ENCODE measurements around the gene OAF.

Gene OAF

DNA sequence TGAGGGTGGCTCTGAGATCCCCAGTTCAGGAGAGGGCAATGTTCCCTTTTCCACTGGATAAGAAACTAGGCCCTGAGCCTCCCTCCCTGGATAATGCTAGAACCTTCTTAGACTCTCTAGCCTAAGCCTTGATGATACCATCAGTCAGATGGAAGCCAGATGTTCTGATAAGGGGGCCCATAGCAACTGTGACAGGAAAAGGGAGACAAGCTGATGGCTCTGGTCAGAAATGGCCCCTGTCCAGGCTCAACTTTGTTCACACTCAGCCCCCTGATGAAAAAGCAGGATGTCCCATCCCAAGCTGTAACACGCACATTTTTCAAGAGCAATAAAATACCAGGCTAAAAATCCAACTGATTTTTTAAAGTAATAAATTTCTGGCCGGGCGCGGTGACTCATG is 7.2 kb upstream of the OAF start:
- no peak for DNase-seq (ENCODE audit: low spot score)

DNA sequence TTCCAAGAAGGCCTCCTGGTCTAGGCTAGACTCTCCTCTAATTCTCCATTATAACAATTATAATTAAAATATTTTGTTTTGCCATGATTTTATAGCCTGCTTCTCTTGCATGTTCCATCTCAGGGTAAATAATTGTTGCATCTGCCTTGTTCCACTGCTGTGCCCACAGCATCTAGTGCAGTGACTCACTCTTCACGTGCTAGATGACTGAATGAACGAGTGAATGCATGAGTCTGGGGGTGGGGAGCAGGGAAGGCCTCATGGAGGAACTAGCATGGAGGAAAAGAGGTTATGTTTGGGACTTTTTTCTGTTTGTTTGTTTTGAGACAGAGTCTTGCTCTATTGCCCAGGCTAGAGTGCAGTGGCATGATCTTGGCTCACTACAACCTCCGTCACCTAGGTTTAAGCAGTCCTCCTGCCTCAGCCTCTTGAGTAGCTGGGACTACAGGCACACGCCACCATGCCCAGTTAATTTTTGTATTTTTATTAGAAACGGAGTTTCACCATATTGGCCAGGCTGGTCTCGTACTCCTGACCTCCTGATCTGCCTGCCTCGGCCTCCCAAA is 5.2 kb upstream of the OAF start:
- no peak for DNase-seq (ENCODE audit: low spot score)

DNA sequence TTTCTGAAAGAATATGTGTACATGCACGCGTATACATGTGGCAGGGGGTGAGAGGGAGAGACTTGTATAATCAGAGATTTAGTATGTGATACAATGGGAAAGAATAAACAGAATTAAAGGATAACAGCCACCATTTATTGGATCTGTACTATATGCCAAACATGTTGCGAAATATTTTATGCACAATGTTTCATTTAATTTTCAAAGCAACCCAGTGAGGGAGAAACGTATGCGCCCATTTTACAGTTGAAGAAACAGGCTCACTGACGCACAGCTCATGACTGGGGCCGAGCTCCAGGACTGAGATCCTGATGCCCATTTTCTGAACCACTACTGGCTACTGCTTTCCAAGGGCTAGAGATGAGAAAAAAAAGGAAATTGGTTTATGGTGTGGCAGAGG is 3.3 kb upstream of the OAF start:
- no peak for DNase-seq (ENCODE audit: low spot score)

DNA sequence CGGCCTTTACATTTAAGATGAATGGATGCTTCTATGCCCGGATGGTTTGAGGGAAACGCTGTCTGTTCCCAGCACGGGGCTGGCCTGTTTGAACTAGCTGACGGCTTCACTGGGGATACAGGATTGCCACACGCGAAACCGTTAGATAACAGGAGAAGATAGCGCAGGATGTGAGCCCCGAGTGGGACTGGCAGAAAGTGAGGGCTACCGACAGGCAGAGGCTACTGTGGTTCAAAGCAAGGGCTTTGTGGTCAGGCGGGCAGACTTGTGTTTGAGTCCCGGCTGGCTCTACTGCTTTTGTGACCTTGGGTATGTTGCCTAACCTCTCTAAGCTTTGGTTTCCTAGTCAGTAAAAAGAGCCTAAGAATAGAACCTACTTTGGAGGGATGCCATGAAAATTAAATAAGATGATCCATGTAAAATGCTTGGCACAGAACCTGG is 2.8 kb upstream of the OAF start:
- no peak for DNase-seq (ENCODE audit: low spot score)

DNA sequence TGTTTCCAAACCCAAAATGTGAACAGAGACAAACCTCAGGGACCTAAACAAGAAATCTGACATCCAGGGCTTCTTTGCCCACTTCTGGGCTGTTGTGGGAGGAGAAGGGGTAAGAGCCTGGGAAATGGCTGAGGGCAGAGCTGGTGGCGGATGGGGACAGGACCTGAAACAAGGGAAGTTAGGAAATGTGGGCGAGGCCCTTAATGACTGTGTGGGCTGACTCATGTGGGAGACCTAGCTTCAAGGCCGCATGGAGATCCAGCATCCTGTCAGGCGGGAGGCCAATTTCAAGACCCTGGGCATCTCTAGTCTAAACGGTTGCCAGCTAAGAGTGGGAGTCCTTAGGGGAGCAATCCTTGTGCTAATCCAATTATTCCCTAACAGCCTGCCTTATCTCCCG is 2.1 kb upstream of the OAF start:
- DNase-seq (ENCODE audit: low spot score): no peak

DNA sequence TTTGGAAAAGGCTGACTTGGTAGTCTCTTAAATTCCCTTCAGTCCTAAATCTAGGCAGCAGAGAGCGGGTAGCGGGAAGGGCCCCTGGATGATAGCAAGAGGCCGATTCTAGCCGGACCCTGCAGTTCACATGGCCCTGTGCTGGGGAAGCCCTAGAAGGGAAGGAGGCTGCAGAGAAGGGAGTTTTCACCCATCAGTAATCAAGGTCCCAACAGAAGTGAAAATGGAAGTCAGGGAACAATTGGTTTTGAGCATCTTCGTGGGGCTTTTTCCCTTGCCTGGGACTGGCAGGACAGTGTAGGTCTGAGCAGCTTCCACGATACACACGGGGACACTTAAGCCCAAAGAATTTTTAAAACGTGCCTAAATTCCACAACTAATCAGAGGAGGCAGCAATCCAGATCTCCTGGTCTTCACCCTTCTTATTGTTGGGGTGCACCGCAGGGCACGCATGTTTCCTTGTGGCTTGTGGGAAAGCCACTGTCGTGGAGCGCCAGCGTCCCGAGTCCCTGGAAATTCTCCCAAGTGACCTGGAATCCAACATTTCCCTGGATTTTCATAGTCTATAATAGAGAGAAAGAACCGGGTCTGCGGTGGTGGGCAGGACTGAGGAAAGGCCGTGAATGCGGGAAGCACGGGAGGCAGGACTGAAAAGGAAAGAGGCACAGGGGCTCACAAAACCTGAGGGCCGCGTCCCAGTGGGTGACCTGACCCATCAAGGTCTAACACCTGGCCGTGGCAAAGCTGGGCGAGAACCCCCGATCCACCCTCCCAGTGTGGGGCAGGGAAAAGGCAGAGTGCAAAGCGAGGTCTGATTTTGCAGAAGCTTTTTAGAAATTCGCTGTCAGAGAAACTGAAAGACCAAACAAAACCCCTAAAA is 846 bp upstream of the OAF start:
- no peak for DNase-seq (ENCODE audit: low spot score)

DNA sequence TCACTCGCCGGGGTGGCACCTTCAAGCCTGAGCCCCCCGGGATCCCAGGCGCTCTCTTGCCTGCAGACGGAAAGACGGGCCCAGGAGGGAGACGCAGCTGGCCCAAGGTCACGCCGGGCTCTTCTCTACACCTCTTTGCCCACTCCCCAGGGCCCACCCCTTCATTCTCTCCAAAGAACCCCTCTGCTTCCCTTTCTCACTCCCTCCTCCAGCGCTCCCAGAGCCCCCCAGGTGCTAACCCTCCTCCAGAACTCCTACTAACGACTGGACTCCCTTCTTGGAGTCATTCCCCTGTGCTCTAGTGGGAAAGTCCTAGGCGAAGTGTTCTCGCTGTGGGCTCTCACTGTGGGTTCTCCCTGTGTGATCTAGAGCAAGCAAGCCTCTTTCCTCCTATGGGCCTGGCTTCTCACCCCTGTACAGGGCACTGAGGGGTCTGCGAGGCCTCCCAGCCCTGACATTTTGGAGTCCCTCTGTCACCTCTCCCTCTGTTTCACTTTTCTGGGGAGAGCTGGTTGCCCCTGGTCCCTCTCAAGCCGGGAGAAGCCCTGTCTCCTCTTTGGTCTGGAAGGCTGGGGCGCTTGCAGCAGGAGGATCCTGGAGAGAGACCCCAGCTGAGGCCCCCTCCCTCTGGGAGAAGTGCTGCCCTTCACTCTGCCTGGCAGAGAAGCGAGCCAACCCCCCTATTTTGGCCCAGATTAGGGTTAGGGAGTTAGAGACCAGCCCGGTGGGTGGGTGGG is 858 bp downstream of the OAF start:
- DNase-seq (ENCODE audit: low spot score): no peak

DNA sequence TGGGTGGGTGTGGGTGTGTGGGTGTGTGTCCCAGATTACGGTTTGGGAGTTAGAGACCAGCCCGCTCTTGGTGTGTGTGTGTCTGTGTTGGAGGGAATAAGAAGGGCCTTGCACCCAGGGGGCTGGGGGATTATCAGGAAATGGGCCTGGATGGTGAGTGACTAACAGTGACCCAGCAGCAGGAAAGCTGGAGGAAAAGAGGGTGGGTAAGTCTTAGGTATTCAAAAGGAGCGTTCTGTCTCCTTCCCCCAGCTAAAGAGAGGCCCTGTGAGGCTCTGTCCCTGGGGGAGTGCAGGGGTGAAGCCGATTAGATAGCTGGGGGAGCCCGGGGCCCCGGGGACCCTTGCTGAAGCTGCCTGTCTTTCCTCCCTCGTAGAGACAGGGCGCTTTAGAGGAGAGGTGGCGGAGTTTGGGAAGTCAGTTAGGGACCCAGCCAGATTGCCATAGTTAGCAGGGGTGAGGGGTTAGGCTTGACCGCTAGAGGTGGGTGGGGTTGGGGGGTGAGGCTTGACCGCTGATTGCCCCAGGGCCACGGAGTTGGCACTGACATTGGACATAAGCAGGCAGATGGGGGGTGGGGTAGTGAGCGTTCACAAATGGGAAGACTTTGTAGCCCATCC is 1.5 kb downstream of the OAF start:
- no peak for DNase-seq (ENCODE audit: low spot score)

DNA sequence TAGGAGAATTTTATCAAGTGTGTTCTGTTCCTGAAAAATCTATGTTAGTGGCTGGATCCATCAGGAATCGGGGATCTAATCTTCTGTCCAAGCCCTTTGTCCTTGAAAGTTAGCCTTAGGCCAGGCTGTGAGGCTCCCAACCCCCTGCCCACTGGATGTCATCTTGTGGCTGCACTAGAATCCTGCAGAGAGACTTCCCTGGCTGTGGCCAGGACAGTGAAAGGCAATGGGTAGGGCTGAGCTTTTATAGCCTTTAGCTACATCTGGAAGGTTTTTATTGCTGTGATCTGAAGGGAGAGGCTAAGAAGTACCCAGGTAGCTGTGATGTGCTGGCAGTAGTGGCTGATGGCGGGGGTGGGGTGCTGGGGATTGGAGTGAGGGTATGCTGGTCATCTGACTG is 2.1 kb downstream of the OAF start:
- DNase-seq (ENCODE audit: low spot score): no peak

DNA sequence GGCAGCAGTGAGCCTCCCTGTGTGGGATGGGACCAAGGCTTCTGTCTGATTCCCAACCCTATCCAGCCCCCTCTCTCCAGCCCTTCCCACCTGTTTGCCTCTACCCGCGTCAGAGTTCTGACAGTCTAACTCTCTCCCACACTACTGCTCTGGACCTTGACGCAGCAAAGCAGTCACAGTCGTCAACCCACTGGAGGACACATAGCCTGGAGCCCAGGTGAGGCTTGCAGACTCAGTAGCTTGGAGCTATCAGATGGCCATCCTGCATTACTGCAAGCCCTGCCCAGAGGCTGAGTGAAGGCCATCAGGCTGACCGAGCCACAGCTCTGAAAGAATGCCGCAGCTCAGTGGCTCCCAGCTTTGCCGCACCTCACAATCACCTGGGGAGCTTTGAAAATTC is 3.7 kb downstream of the OAF start:
- DNase-seq (ENCODE audit: low spot score): no peak

DNA sequence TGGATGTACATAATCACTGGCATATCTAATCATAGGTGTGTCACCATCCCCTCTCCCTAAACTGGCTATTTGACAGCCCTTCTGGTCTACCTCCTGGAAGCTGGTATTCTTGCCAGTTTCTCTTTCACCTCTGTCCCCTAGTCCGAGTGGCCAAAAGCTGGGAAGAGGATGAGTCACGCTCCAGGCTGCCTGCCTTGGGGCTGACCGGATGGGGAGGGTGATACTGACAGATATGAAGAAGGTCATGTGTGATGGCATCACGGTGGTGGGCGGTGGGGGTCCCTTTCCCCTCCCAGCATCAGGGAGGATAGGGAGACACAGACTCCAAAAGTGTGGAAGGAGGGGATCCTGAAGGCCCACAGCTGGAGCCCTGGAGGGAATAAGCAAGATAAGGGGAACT is 4.8 kb downstream of the OAF start:
- DNase-seq (ENCODE audit: low spot score): no peak

DNA sequence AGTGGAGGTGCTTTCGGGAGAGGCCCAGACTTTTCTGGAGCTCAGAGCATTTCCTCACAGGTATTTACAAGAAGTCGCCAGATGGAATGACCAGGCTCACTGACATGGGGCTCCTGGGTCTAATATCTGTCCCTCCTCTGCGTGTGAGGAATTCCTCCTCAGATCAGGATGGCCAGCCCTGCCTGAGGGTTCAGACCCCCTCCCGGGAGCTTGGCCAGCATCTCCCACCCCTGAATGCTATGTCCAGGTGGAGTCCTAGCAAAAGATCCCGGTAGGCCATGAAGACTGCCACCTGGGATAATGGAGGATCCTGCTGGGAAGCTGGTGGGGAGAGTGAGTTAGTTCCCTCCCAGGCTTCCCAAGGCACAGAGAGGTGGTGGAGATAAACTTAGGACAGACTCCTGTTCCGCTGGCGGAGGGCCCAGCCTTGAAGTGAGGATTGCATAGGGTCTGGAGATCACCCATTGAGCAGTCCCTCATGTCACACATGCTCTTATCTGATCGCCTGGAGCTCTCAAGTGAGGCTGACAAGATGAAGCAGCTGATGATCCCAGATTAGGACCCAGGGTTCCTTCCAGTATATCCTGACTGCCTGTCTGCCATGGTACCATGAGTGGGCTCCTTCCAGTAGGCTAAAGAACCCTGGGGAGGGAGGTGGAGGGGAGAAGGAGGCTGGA is 5.7 kb downstream of the OAF start:
- no peak for DNase-seq (ENCODE audit: low spot score)

DNA sequence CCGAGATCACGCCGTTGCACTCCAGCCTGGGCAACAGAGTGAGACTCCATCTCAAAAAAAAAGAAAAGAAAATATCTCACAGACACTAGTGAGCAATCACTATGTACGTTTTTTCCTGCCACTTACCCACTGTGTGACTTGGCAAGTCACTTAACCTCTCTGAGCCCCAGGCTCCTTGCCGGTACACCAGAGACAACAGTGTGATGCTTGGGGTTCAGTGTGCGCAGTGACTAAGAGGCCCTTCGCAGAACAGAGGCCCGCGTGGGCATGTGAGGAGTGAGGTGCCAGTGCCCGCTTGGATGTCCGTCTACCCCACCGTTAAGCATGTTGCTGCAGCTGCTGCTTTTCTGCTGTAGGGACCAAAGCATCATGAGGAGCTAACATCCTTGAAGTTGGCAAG is 6.7 kb downstream of the OAF start:
- no peak for DNase-seq (ENCODE audit: low spot score)

DNA sequence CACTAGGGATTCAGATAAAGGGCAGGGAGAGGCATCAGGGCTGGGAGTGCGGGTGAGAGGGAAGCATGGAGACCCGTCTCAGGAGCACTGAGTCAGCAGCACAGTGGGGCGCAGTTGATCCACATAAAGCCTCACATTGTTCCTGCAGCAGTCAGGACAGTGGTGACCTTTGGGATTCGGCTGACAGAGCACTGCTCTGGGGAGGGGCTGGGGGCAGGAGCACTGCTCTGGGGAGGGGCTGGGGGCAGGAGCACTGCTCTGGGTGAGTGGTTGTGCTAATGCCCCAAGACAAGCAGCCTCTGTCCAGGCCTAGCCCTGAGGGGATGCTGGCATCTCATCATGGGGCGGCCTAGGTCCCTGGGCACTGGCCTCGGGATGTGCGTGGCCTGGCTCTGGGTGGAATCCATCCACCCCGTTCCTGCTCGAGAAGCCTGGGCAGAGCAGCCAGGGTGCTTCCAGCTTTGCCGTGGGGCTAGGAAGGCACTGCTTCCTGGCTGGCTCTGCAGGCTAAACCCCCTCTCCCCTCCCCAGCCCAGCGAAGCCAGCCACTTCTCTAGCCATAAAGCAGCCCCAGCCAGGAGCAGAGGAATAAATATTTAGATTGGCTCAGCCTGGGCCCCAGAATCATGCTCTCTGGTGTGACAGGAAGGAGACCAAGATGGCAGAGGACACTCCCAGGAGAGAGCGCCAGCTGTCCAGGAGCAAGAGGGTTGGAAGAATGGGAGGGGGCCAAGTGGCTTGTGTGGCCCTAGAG is 7.3 kb downstream of the OAF start:
- DNase-seq (ENCODE audit: low spot score): no peak

DNA sequence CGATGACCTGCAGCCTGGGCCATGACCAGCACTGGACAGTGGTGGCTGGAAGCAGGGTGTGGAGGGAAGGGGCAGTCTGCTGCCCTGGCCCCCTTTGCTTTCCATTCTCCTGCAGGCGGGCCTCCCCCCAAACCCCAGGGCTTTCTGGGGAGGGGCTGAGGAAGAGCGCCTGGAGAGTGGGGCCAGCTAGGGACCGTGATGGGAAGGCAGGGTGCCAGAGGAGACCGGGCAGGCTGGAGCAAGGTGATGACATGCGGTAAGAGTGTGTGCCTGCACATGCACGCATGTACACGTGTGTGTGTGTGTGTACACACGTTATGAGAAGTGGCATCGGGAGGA is 7.8 kb downstream of the OAF start:
- no peak for DNase-seq (ENCODE audit: low spot score)

DNA sequence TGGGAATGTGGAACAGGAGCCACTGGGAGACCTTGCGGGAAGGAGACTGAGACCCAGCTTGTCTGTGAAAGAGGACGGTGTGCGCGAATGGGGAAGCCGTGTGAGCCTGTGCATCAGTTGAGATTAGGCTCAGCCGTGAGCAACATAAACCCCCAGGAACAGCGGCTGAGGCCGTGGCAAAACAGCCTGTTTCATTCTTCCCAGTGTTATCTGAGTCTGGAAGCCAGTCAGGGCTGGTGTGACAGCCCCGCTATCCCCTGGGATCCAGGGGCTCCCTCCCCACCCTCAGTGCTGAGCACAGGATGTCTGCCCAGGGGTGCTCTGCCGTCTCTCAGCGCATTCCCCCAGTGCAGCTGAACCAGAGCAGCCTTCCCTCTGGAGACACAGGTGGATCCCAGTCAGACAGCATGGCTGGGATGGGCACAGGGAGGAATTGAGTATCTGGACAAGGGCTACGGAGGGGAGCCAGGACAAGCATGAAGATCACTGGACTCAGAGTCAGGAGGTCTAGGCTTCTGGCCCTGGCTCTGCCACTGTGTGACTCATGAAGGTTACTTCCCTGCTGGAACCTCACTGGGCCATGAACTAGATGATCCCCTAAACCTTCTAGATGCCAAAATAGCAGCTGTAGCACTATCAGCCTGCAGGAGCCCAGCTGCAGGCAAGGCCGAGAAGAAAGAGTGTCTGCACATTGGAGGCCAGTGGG is 8.6 kb downstream of the OAF start:
- DNase-seq (ENCODE audit: low spot score): no peak

DNA sequence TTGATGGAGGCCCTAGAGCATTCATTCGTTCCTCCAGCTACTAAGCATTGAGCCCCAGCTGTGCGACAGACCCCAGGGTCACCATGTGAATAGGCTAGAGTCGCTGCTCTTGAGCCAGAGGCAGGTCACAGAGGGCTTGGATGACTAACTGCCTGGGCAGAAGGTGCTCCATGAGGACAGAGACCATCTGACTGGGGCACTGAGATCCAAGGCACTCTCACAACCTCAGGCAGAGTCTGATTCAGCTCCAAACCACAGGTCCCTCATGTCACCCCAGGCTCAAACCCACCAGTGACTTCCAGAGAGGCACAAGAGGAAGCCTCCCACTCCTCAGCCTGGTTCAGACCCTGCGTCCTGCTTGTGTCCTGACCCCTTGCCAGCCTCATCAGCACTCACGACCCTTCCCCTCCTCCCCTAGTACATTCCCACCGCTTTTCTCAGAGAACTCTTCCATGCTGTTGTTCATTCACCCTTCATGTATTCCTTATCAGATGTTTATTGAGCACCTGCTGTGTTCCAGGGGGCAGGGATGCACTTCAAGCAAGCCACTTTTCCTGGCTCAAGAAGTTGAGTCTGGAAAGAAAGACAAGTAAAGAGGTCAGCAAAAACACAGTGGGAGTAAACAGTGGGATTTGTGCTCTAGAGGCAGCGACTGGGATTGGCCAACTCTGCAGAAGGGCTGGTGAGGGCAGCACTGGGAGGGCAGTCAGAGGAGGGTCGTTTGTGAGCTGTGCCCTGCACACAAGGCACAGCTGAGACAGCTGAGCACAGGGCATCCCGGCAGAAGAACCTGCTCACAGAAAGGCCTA is 9.3 kb downstream of the OAF start:
- DNase-seq (ENCODE audit: low spot score): no peak

DNA sequence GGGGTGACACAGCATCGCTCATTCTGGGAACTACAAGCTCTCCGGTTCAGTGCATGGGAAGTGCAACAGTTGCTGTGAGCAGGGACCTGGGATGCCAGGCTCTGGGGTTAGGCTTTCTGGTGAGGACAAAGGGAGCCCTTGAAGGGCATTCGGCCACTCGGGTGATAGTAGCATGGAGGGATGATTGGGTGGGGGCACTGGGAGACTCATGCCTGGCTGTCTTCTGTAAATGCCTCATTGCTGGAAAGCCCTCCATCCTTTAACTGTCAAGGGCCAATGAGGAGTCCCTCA is 9.9 kb downstream of the OAF start:
- DNase-seq (ENCODE audit: low spot score): no peak

DNA sequence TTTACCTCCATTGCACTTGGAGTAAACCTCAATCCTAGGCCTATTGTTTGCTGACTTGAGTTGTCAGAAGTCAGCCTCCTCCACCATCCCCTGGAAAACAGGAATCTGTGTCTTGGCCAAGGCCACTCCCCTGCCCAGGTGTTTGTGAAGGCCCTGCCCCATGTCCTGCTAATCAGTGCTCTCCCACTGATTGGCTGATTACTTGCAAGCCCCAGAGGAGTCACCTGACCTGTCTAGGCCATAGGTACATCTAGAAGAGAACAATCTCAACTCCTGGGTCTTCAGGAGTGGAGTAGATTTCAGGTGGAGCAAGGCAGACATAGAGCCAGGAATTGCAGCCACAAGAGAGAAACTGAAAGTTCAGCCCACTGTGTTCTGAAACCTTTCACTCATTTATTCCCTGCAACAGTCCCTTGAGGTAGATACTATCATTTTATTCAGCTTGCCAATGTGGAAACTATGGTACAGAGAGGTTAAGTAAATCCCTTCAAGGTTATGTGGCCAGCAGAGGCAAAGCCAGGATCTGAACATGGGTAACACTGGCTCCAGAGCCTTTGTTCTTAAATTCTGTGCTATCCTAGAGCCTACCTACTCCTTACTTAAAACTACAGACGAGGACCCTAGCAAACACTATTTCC is 10.4 kb downstream of the OAF start:
- no peak for DNase-seq (ENCODE audit: low spot score)

DNA sequence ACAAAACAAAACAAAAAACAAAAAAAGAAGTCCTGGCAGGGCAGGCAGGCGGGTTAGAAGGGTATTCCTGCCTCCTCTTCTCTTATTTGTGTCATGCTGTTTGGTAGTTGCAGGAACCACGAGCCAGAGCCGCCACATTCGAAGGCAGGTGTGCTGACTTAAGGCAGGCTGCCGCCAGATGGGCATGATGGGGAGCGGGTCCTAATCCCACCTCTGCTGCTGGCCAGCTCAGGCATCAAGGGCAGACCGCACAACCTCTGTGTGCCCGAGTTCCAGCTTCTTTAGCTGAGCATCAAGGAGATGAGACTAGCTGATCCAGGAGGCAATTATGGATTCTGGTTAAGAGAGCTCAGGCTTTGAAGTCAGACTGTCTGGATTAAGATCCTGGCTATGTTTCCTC is 12.1 kb downstream of the OAF start:
- no peak for DNase-seq (ENCODE audit: low spot score)
